HG03520 (cell line): ENCODE data around the gene PSMG4.

Experiments
- ATAC-seq: cut with Tn5 transposase; IDR thresholded peaks from one replicate; pipeline ENCODE4 v1.9.1; 2021; ENCODE audit warnings: mild to moderate bottlenecking, moderate library complexity; ENCODE audit not compliant: unreplicated experiment

The PSMG4 gene

DNA sequence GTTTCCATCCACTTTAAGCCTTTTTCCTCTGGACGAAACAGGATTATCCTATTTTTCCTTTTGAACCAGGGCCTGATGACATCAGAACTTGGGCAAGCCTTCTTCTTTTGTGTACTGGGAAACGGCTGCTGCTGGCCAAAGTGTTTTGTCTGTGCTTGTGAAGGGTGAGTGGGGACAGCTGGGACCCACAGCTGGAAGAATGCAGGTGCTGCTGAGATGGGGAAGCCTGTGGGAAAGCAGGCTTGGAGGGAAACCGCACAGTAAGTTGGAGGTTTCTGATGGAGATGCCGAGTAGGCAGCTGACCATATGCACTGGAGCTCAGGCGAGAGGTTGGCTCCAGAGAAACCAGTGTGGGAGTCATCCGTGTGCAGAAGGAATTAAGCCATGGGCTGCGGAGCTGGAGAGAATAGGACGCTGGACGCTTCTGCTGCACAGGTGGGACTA lies 8.5 kb upstream of the PSMG4 start:
- ATAC-seq = no peak

DNA sequence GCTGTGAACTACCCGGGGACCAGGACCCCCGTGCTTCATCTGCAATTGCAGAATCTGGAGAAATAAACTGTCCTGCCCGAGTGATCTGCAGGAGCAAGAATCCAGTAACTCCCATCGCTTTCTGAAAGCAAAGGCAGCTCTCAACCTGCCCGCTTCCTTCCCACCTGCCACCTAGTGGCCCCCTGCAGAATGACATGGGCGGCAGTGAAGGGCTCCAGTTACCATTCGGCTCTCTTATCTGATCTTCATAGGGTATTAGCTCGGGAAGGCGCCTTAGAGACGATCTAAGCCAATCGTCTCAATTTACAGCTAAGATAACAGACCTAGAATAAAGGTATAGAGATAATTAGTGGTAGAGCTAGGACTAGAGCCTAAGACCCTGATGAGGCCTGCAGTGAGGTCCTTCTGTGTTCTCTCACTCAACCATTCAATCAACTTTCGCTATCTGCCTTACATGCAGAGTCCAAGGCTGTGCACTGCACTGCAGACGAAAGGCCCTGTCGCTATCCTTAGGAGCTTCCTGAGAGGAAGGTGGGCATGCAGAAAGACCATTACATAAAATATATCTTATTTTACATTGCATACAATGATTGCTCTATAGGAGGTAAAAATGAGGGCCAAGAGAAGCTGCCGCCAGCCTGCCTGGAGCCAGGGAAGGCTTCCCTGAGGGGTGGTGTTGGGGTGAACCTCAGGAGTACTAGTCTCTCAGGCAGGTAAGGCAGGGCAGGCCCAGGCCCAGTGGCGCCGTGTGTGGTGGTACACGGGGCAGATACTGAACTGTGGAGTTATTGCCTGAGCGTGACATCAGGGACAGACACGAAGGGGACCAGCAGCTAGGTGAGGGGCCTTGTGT lies 7.1 kb upstream of the PSMG4 start:
- peak; percentile 61 for ATAC-seq

DNA sequence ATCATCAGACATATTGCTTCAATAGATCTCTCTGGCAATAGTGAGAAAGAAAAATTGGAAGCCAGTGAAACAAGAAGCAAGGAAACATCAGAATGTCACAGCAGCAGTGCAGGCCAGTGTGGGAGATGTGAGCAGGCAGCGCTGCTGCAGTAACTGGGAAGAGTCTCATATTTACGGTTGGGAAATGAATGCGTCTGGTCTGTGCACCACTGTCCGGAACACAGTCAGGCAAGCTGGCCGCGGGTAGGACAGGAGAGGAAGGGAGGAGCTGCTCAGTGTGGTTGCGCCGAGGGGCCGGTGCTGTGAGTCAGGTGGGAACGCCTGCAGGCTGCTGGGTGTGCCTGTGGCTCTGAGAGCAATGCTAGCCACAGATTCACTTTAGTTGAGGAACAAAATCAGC lies 6.4 kb upstream of the PSMG4 start:
- ATAC-seq = no peak

DNA sequence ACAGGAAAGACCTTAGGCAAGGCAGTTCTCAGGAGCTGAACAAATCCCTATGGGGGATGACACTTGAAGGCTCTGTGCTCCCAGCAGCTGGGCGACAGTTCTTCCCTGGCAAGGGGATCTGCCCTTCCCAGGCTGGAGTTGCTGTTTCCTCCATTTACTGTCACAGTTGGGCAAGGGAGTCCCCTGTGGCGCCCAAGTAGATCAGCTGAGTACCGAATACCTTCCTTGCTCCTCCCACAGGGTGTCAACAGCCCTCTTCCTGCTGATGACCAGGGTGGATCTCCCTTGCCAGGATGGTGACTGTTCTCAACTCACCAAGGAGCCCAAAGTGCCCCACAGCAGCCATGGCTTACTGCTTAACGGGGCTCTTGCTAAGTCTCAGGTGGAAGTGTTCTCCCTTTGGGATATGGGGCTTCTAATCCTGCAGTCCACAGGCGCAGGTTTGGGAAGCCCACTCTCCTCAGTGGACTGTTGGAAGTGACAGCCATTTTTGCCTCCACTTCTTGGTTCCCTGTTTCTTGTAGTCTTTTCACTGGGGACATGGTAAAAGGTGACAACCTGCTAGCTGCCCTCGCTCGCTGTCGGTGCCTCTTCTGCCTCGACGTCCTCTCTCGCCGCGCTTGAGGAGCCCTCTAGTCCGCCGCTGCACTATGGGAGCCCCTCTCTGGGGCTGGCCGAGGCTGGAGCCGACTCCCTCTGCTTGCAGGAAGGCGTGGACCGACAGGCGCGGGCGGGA lies 5.7 kb upstream of the PSMG4 start:
- ATAC-seq = no peak

DNA sequence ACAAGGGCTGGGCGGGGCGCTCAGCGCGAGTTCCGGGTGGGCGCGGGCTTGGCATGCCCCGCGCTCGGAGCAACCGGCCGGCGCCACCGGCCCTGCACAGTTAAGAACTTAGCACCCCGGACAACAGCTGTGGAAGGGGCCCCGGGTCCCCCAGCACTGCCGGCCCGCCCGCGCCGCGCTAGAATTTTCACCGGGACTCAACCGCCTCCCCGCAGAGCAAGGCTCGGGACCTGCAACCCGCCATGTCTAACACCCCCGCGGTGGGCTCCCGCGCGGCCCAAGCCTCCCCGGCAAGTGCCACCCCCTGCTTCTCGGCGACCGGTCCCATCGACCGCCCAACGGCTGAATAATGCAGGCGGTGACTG lies 5.2 kb upstream of the PSMG4 start:
- no peak for ATAC-seq

DNA sequence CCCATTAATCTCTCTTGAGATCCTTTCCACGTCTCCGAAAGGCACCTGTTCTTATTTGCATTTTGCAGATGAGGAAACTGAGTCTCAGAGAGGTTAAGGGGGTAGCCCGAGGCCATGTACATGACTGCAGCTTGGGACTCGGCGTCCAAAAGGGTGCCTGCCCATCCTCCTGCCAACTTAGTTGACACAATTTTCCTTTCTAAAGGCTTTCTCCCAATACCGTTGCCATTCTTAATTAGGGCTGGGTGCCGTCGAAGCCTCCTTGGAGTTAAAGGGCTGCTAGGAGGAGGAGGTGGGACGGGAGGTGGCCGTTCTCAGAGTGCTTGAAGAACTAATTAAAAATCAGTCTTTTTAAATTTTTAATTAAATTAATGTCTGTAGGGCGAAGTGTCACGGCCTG lies 546 bp upstream of the PSMG4 start:
- ATAC-seq = no peak

DNA sequence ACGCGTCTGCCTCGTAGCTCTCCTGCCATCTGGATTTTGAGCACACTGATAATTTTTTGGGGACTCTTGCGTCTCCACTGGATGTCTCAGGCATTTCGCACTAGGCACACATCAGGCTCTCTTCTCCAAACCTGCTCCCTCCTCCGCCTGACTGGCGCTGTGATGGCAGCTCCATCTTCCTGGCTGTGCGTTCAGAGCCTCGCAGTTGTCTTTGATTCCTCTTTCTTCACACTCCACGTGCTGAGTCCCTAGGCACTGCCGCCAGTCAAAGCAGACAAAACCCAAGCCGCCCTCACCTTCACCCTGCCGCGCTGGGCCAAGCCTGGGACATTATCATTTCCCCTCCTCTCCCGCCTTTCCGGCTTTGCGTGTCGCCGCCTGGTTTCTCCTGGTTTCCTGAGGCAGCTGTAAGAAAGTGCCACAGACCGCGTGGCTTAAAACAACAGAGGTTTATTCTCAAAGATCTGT lies 778 bp downstream of the PSMG4 start:
- peak; percentile 22 for ATAC-seq

DNA sequence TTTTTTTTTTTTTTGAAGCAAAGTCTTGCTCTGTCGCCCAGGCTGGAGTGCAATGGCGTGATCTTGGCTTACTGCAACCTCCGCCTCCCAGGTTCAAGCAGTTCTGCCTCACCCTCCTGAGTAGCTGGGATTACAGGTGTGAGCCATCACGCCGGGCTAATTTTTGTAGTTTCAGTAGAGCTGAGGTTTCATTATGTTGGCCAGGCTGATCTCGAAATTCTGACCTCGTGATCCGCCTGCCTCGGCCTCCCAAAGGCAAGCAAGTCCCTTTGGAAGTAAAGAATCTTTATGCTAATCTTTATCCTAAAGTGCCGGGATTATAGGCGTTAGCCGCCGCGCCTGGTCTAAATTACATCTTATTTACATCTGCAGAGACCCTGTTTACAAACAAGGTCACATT lies 1.5 kb downstream of the PSMG4 start:
- no peak for ATAC-seq

DNA sequence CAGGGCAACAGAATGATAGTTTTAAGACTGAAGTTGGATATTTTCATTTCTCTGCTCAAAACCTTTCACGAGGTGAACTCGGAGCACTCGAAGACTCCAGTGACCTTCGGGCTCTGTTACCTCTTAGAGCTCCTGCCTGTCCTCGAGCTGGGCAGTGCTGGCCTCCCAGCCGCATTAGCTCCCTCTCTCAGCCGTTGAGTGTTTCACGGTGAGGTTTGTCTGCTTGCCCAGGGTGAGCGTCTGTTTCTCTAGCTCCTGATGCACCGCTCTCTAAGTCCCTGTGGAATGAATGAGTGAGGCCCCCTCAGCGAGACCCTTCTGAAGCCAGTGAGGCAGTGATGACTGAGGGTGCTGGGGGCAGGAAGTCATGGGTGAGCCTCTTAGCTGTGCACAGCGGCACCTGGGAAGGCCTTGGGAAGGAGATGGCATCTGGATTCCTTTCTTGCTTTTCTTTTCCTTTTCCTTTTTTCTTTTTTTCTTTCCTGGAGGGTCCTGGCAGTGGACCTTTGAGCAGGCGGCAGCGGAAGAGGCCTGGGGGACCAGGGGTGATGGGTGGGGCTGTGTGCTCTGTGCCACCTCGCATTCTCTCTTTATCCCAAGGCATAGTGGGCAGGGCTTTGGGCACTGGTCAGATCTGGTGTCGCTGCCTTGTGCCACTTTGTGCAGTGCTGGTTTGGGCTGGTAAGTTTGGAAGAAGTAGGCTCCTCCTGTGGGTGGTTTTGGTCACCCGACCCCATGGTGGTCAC lies 2.2 kb downstream of the PSMG4 start:
- ATAC-seq = no peak

DNA sequence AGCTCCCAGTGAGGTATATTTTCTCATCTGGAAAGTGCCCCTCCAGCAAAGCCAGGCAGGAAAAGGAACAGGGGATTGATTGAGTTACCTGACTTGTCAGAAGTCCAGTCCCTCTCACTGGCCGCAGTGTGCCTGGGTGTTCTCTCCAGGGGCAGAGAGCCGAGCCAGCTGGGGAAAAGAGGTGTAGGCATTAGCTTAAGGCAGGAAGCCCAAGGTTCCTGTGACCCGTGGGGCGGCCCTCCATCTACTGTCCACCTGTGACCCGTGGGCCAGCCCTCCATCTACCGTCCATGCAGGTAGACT lies 2.7 kb downstream of the PSMG4 start:
- no peak for ATAC-seq

DNA sequence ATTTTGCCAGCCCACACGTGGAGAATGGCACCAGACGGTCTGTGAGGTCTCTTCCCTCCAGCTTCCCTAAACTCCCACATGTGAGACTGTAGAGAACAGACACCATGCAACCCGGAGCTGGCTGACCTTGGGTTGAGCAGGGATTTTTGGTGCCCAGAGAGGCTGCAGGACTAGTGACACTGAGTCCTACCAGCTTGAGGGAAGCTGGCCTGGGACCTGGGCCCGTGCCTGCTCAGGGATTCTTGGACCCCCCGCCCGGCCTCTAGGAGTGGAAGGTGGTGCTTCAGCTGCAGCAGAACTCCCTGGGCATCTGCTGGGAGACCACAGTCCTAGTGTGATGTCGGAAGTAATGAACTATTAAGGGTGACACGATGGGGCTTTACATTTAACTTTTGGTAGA lies 3.2 kb downstream of the PSMG4 start:
- no peak for ATAC-seq

DNA sequence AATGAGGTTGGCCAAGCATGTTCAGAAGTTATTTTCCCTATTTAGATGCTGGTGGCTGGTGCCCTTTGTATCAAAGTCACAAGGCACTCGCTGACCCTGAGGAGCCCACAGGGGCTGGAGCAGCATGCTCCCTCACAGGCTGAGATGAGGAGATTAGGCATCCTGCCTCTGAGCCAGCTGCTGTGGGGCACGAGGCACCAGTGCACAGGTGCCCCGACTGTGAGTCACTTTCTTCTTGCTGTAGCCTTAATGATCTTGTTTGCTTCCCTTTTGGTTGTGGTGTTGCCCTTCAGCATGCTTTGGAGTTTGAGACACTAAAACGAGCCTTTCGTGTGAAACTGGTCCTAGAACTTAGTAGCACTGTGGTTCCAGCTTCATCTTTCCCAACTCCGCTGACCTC lies 4.3 kb downstream of the PSMG4 start:
- ATAC-seq = no peak

DNA sequence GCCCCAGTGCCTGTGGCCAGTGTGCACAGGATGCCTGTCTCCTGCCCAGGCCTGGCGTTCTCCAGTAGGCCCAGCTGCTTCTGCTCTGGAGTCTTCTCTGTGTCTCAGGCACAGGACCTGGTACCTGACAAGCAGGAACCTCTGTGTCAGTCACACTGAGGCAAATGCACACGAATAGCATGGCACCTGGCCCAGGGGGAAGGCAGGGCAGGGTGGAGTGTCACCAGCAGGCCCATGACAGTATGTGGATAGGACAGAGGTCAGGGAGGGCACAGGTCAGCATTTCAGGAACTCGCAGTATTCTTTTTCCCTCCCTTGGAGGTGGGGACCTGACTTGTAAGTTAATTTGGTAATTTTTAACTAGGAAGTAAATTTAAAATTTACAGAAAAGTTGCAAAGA lies 5.6 kb downstream of the PSMG4 start:
- no peak for ATAC-seq

DNA sequence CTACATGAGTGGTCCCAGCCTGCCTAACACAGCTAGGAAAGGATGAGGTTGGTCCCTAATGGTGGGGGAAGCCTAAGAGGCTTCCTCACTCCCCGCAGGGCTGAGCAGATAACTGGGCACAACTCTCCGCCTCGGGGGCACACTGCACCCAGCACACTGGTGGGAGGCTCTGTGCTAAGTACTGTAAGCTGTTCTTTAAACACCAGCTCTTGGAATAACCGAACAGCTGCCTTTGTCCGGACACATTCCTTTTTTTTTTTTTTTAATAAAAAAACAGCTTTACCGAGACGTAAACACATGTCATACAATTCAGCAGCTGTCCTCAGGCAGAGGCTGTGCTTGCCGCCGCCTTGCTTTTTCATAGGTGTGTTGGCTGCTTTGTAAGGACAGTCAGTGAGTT lies 6.9 kb downstream of the PSMG4 start:
- no peak for ATAC-seq

DNA sequence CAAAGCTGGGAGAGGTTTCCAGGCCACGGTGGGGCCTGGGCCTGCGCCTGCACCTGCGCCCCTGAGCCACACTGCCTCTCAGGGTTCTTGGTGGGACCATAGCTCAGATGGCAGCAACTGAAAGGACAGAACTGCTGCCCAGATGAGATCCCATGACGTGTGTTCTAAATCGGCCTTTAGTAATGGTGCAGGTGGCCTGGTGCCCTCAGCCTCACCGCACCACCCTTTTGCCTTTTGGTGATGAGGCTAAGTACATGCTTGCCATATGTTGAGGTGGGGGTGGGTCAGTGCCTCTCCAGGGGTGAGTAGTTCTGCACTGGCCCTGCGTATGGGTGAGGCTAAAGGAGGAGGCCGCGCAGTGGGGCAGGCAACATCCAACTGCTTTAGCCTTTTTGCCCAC lies 7.4 kb downstream of the PSMG4 start:
- no peak for ATAC-seq

DNA sequence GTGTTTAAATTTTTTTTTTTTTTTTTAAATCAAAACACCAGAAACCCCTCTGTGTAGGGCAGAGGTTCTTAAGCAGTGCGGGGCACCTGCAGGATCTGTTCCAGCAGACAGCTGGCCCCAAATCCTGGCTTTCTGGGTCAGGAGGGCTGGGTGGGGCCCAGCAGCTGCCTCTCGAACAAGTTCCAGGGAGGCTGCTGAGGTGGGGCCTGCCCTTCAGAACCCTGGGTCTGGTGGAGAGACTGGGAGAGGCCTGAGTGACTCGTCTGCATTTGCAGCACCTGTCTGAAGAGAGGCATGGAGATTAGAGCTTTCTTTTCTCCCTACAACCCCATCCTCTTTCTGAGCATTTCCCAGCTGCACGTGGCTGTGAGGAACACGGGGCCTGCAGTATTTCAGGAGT lies 8.4 kb downstream of the PSMG4 start:
- no peak for ATAC-seq

DNA sequence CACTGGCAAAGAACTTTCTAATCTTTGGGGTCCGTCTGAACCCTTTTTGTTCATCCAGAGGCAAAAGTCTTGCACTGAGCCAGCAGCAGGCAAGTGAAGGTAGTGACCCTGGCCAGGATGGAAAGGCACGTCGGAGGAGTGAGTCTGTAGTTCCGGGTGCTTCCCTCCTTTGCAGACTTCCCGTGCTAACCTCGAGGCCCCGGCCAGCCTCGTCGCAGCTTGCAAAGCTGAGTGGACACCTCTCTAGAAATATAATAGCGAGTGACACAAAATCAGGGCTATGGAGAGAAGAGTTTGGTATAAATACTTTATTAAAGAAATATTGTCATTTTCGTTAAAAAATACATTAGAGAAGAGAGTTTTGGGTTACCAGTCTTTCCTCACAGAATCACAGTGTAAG lies 9.9 kb downstream of the PSMG4 start:
- no peak for ATAC-seq

DNA sequence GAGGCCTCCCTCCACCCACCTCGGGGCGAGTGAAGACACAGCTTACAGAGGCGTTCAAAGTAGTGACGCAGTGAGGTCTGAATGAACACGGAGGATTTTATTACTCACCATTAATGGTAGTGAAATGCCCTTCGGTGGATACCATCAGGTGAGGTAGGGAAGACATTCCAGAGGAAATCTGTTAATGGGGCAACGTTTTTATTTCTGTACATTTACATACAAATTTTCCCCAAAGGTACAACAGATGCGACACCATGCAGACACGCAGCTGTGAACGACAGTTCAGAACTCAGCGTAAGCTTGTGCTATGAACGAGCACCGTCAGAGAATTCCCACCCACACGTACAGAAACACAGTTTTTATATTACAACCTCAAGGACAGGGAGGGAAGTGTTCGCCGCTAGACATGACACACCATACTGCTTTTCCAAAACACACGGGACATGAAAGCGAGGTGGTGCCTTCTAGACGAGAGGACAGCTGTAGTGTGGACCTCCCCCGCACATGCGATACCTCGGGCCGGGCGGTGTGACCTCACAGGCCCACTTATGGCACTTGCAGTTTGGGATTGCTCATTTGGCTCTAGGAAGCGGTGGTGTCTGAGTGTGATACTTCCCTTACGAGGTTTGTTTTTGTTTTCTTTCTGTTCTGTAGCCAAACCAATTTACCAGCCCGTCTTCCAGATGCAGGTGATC lies 10.7 kb downstream of the PSMG4 start:
- no peak for ATAC-seq

DNA sequence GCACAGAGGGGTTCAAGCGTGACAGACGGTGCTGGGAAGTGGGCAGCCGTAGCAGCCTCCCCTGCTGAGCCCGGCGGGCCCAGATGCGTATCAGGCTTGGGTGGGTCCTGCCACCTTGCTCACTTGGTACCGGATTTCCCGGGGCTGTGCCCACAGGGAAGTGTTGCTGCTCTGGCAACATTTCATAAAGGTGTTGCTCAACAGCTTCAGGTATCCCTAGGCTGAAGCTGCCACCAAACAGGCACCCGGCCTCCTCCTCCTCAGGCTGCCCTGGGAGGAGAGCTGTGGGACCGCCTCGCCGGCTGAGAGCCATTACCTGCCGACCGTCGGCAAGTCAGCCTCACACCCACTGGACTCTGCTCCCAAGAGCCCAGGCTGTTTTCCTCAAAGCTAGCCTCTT lies 11.5 kb downstream of the PSMG4 start:
- ATAC-seq = no peak

DNA sequence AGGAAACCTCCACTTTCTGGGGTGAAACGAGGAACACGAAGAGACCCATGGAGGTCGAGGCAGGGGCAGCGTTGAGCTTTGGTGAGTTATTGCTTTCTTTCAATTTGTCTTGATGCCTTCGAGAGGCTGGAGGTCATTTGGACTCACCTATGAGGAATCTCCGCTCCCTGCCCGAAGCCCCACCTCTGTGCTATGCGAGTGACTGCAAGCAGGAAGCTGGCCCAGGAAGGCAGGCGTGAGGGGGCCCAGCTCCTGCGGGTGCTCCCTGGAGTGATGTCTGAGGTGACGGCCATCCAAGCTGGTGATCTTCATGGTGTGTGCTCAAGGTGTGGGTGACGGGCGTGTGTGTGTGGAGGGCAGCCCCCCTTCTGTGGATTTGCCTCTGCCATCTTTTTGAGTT lies 13.0 kb downstream of the PSMG4 start:
- ATAC-seq = no peak

DNA sequence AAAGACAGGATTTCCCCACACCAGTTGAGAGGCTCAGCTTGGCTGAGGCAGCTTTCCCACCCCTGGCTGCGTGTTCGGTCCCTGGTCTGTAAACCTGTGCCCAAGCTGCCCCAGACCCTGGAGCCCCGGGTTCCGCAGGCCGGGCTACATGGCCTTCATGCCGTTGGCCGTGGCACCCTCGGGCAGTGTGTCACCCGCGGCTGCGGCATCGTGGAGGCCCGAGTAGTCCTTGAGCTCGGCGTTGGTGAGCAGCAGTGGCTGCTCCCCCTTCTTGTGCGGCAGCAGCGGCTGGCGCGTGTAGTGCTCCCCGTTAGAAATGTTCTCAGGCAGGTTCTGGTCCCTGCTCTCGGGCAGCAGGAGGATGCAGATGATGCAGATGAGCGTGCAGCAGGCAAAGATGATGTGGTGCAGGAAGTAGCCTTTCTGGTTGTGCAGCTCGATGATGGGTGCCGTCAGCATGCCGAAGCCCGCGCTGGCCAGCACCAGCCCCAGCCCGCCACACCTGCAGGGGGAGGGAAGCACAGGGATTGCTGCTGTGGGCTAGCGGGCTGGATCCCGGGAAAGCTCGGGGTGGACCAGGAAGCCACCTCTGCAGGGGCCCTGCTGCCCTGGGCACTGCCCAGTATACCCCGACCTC lies 14.3 kb downstream of the PSMG4 start:
- no peak for ATAC-seq
